Esophagus squamous epithelium (tissue), 5 donors: Measurements from ENCODE around the gene AGFG1. TPM values are rescaled to one million over a fixed set of nuclear protein-coding genes. Genes with fewer than 3 reads are reported as not detected.

ENCODE experiments used
- DNase-seq: peaks from one replicate; lab custom pipeline; 2025; lab: John Stamatoyannopoulos, UW
- H3K27ac ChIP-seq, 4 donors: fragments of 200-600 bp; sonication (generic); one replicate each; pipeline ENCODE4 v1.5.1; 2016 to 2019; ENCODE audit warnings: mild to moderate bottlenecking in 1 of 4
- H3K27me3 ChIP-seq, 4 donors: fragments of 200-600 bp; sonication (generic); 1 replicate in 3 of 4; 2 replicates in 1 of 4; pipeline versions ENCODE4 v1.5.1 to v1.6.0; 2017 to 2021; ENCODE audit warnings: antibody characterized with exemption in 1 of 4
- H3K36me3 ChIP-seq, 3 donors: fragments of 200-600 bp; sonication (generic); one replicate each; pipeline ENCODE4 v1.5.1; 2016 to 2019
- H3K4me1 ChIP-seq, 3 donors: fragments of 200-600 bp; sonication (generic); one replicate each; pipeline ENCODE4 v1.5.1; 2017 to 2019
- H3K4me3 ChIP-seq, 4 donors: fragments of 200-600 bp; sonication (generic); 1 replicate in 3 of 4; 2 replicates in 1 of 4; pipeline ENCODE4 v1.5.1; 2016 to 2019; ENCODE audit warnings: mild to moderate bottlenecking in 2 of 4, moderate library complexity in 1 of 4
- H3K9me3 ChIP-seq, 3 donors: fragments of 200-600 bp; sonication (generic); one replicate each; pipeline ENCODE4 v1.5.1; 2016 to 2019
- CTCF ChIP-seq, 6 experiments: fragments of 450-650 bp in 4 of 6; fragments of 200-600 bp in 2 of 6; sonication (generic) in 2 of 6; IDR thresholded peaks; one replicate each; pipeline ENCODE4 v1.5.1; 2016 to 2019; ENCODE audit warnings: antibody characterized with exemption in 6 of 6, mild to moderate bottlenecking in 4 of 6, moderate library complexity in 4 of 6
- POLR2A ChIP-seq, 4 donors: fragments of 450-650 bp; IDR thresholded peaks; one replicate each; pipeline ENCODE4 v1.6.1; 2017; ENCODE audit warnings: antibody characterized with exemption in 4 of 4, mild to moderate bottlenecking in 4 of 4, moderate library complexity in 3 of 4
- WGBS, 2 donors: methylation state at CpG; one replicate each; pipeline ENCODE4 v1.1.5; 2018; 5-methylcytosine and 5-hydroxymethylcytosine counted together
- intact Hi-C: fragments of 100-400 bp; cut with DNase I; formaldehyde crosslinking; loops from one replicate; pipeline ENCODE4 v1.15.0; 2022
- total RNA-seq, 4 donors: library from RNA; depleted of rRNA; stranded (reverse); fragments of >200 nt; gene quantifications; one replicate each; pipeline ENCODE4 v1.1.0, GENCODE V29; 2016
- donor health status: DM: yes; HTN: yes; CAD: no.

Gene AGFG1
- total RNA-seq, 4 donors from 2014 or later: 31.3 to 78.4 (median 66.6) TPM

DNA sequence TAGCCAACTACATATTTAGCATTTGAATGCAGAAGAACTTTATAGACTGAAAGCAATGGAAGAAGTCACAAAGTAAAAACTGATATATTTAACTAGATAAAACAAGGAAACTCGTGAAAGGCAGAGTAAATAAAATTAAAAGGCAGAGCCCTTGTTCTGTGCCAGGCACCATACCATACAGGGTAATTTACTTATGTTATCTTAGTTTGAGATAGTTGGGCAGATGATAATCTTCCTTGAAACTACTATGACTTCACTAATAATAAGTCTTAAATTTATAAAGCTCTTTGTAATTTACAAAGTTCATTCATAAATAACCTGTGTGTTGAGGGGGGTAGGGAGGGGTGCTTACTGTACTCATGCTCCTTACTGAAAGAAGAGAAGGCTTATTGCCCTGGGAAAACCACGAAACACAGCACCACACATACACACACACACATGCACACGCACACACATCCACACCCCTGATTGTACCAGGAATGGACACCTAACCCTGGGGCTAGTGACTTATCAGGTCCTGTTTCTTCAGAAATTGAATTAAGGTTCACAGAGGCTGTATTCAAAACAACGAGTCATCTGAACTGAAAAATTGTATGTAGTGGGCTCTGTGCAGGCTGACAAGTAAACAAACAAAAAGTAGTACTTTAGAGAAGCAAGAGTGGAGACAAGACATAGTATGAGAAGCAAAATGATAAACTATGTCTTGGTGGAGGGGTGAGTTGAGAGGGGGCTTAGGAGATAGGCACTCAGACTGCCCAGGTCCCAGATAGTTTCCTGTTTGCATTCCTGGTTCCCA, 38.1 kb downstream of the AGFG1 start:
- Histone ChIP-seq H3K9me3 (no peaks in the 10 kb centered on the region), H3K36me3 (peaks cover 0 to 3% (median 0%) of the 10 kb centered on the region in 3 donors), H3K27me3 (no peaks in the 10 kb centered on the region), H3K4me1 (peaks cover 0 to 63% (median 49%) of the 10 kb centered on the region in 3 donors), H3K27ac (peak overlapping the region in 2 of 4 donors; percentile 26 to 61), H3K4me3 (no peak overlapping the region)
- WGBS, 2 donors: 39 to 40% methylated on average over 4 of the region's 4 CpGs
- no peak for DNase-seq
- intact Hi-C loops: no loop called here
- TF ChIP-seq POLR2A (IDR thresholded peaks at IDR 0.05): no peak
- no peak for TF ChIP-seq CTCF (IDR thresholded peaks at IDR 0.05)

DNA sequence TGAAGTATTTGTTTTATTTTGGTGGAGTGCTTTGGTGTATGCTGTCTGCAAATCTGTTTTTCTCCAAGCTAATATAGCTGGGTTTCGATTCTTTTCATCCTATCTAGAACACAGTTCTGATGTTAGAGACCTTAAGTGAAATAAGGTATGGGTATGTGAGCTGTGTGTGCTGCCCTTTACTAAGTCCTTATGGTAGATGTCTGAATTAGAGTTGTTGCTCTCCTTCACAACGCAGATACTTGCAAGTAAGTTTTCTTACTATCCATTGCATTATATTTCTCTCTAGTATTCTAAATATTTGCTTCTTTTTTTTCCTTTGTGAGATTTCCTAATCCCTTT, 38.6 kb downstream of the AGFG1 start:
- peak overlapping the region in 2 of 4 donors; percentile 26 to 61 for H3K27ac ChIP-seq
- DNase-seq: no peak
- H3K36me3 ChIP-seq: peaks cover 0 to 3% (median 0%) of the 10 kb centered on the region in 3 donors
- peaks cover 0 to 66% (median 48%) of the 10 kb centered on the region in 3 donors for H3K4me1 ChIP-seq
- intact Hi-C loops: no loop called here
- H3K27me3 ChIP-seq: no peaks in the 10 kb centered on the region
- no peak overlapping the region for H3K4me3 ChIP-seq
- WGBS, 2 donors: 72 to 81% methylated on average over 2 of the region's 2 CpGs
- H3K9me3 ChIP-seq: no peaks in the 10 kb centered on the region
- TF ChIP-seq CTCF (IDR thresholded peaks at IDR 0.05) (no peak), POLR2A (IDR thresholded peaks at IDR 0.05) (no peak)

DNA sequence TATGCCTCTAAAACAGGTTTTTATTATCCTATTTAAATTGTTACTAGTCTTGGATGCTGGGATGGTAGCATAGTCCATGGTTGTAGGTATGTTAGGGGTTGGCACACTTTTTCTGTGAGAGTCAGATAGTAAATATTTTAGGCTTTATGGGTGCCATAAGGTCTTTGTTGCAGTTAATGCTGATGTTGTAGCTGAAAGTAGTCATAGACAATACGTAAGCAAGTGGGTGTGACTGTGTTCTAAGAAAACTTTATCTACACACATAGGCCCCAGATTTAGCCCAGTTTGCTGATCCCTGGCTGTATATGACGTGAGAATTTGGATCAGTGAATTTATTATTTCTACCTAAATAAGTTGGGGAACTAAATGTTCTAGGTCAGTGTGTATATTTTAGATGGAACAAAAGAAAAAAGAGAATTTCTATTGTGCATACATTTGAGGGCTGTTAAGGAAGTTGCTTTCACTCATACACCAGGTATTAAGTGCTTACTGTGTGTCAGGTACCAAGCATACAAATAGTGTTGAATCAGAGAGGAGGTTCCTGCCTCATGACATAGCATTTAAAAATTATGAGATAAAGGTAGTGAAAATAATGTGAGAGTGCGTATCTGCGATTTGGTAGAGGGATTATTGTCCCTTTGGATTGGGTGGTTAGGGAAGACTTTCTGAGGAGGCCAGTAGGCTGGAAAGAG, 39.4 kb downstream of the AGFG1 start:
- no peak for DNase-seq
- Histone ChIP-seq H3K4me1 (peaks cover 0 to 66% (median 43%) of the 10 kb centered on the region in 3 donors), H3K4me3 (no peak overlapping the region), H3K36me3 (peaks cover 0 to 3% (median 0%) of the 10 kb centered on the region in 3 donors), H3K27ac (peak overlapping the region in 3 of 4 donors; percentile 49 to 61 (median 50)), H3K27me3 (no peaks in the 10 kb centered on the region), H3K9me3 (no peaks in the 10 kb centered on the region)
- TF ChIP-seq CTCF (IDR thresholded peaks at IDR 0.05) (no peak), POLR2A (IDR thresholded peaks at IDR 0.05) (no peak)
- intact Hi-C loops: no loop called here
- 84 to 88% methylated on average over 4 of the region's 4 CpGs for WGBS, 2 donors

DNA sequence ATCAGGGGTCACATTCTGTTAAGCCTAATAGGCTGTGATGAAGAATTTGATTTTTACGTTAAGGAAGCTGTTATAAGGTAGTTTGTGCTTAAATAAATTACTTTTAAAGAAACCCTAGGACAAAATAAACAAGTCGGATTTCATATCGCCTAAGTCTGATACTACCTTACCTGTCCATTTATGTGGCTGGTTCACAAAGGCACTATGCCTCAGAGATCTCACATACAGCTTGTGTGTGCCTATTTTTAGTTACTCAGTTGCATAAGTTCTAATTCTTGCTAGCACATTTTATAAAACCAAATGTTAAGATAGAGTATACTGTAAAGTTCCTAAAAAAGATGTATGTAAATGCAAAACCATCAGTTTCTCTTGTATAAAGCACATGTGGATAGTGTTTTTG, 40.0 kb downstream of the AGFG1 start:
- no peaks in the 10 kb centered on the region for H3K9me3 ChIP-seq
- no peak for DNase-seq
- H3K4me1 ChIP-seq: peaks cover 0 to 68% (median 39%) of the 10 kb centered on the region in 3 donors
- WGBS, 2 donors: 78 to 86% methylated on average over 3 of the region's 3 CpGs
- peak overlapping the region in 3 of 4 donors; percentile 49 to 61 (median 50) for H3K27ac ChIP-seq
- H3K4me3 ChIP-seq: no peak overlapping the region
- intact Hi-C loops: no loop called here
- no peaks in the 10 kb centered on the region for H3K27me3 ChIP-seq
- TF ChIP-seq CTCF (IDR thresholded peaks at IDR 0.05) (no peak), POLR2A (IDR thresholded peaks at IDR 0.05) (no peak)
- peaks cover 0 to 3% (median 0%) of the 10 kb centered on the region in 3 donors for H3K36me3 ChIP-seq

GRCh38 chr2:227513113-227513512, 41.2 kb downstream of the AGFG1 start:
- no peak overlapping the region for H3K4me3 ChIP-seq
- TF ChIP-seq CTCF (IDR thresholded peaks at IDR 0.05): no peak
- TF ChIP-seq POLR2A (IDR thresholded peaks at IDR 0.05): no peak
- no peak for DNase-seq
- H3K4me1 ChIP-seq: peaks cover 0 to 79% (median 45%) of the 10 kb centered on the region in 3 donors
- H3K27me3 ChIP-seq: no peaks in the 10 kb centered on the region
- no peak overlapping the region for H3K27ac ChIP-seq
- H3K9me3 ChIP-seq: no peaks in the 10 kb centered on the region
- H3K36me3 ChIP-seq: peaks cover 0 to 3% (median 0%) of the 10 kb centered on the region in 3 donors
- WGBS, 2 donors: 75 to 82% methylated on average over 1 of the region's 1 CpG
- intact Hi-C loops: no loop called here
